Panc1 (cell line): ENCODE results near the gene B3GLCT. TPM values are rescaled to one million over a fixed set of nuclear protein-coding genes. Genes with fewer than 3 reads are reported as not detected.

Experiments used
- ATAC-seq: fragments of 200-7000 bp; cut with Tn5 transposase; 2 replicates; pipeline ENCODE4 v1.9.1; 2020; ENCODE audit warnings: mild to moderate bottlenecking, moderate library complexity
- BruUV-seq: library from RNA; stranded (reverse); fragments of 400-500 nt; replicated peaks from 2 replicates; lab custom pipeline; 2021; lab: Mats Ljungman, UMichigan
- CTCF ChIA-PET: fragments of 300-600 bp; sonication (Branson Sonifier 250); formaldehyde crosslinking; loops from one replicate; lab custom pipeline; 2022; ENCODE audit warnings: antibody characterized with exemption; lab: Charles Lee
- POLR2A ChIA-PET: fragments of 300-600 bp; sonication (Branson Sonifier 250); formaldehyde crosslinking; loops from one replicate; lab custom pipeline; 2022; ENCODE audit warnings: antibody characterized with exemption; lab: Charles Lee
- DNase-seq: peaks from one replicate; pipeline ENCODE4 v3.0.0-alpha.2; 2010; ENCODE audit warnings: low read depth, low spot score
- H3K27ac ChIP-seq: 2 replicates; pipeline ENCODE4 v1.5.1; 2011; ENCODE audit warnings: mild to moderate bottlenecking, low read length, inconsistent platforms
- H3K27me3 ChIP-seq: fragments of 200-500 bp; sonication (Bioruptor generic); 2 replicates; pipeline ENCODE4 v1.6.0; 2014; ENCODE audit warnings: low read length, inconsistent platforms; ENCODE audit not compliant: control insufficient read depth, insufficient read depth
- H3K36me3 ChIP-seq: fragments of 200-500 bp; sonication (Bioruptor generic); 2 replicates; pipeline ENCODE4 v1.5.1; 2014; ENCODE audit warnings: inconsistent platforms, mild to moderate bottlenecking, low read length, moderate library complexity; ENCODE audit not compliant: control insufficient read depth, insufficient read depth
- H3K4me1 ChIP-seq: 2 replicates; pipeline ENCODE4 v1.5.1; 2011; ENCODE audit warnings: inconsistent platforms, mild to moderate bottlenecking, low read length, moderate library complexity; ENCODE audit not compliant: control insufficient read depth, insufficient read depth
- H3K4me3 ChIP-seq, 2 experiments: 2 replicates each; pipeline ENCODE4 v1.5.1; 2011 to 2012; ENCODE audit warnings: low read depth in 2 of 2, low read length in 2 of 2, mild to moderate bottlenecking in 2 of 2, inconsistent platforms in 1 of 2, moderate library complexity in 1 of 2
- H3K9me3 ChIP-seq: fragments of 200-500 bp; sonication (Bioruptor generic); 2 replicates; pipeline ENCODE4 v1.5.1; 2014; ENCODE audit warnings: low read depth, mild to moderate bottlenecking, inconsistent platforms, low read length, moderate library complexity; ENCODE audit not compliant: control insufficient read depth, insufficient read depth
- CTCF ChIP-seq: fragments of 450-650 bp; IDR thresholded peaks from 2 replicates; pipeline ENCODE4 v1.5.1; 2017; ENCODE audit warnings: mild to moderate bottlenecking
- POLR2AphosphoS5 ChIP-seq: IDR thresholded peaks from 2 replicates; pipeline ENCODE4 v1.6.1; 2012; ENCODE audit warnings: mild to moderate bottlenecking, low read depth, low read length, moderate library complexity
- SIN3A ChIP-seq: IDR thresholded peaks from 2 replicates; pipeline ENCODE4 v1.6.1; 2012; ENCODE audit warnings: low read depth, mild to moderate bottlenecking, low read length, moderate library complexity, borderline replicate concordance; ENCODE audit not compliant: insufficient read depth
- TCF7L2 ChIP-seq: IDR thresholded peaks from 2 replicates; pipeline ENCODE4 v1.6.1; 2011; ENCODE audit warnings: mild to moderate bottlenecking, low read depth, low read length, inconsistent platforms
- in situ Hi-C: cut with HindIII; loops from 2 replicates; pipeline ENCODE4 v1.10.0; 2016; ENCODE audit warnings: low sequenced_read_pairs, low pct_unique_long_range_greater_than_20kb
- intact Hi-C: fragments of 100-400 bp; cut with micrococcal nuclease; formaldehyde crosslinking; loops from one replicate; pipeline ENCODE4 v1.10.0; 2022; ENCODE audit not compliant: unreplicated experiment
- total RNA-seq: library from RNA; stranded (reverse); gene quantifications from one replicate; pipeline ENCODE4 v1.2.1, GENCODE V29; 2021; ENCODE audit not compliant: unreplicated experiment
- TF ChIP-seq, protein P1 (sequence below), 2 experiments: IDR thresholded peaks; 2 replicates each; pipeline ENCODE4 v1.6.1; 2011 to 2012; ENCODE audit warnings: low read depth in 2 of 2, control low read depth in 1 of 2, low read length in 1 of 2, mild to moderate bottlenecking in 1 of 2, moderate library complexity in 1 of 2; ENCODE audit not compliant: insufficient read depth in 1 of 2

Gene B3GLCT
- total RNA-seq, 1 experiment from 2014 or later: 16.5 TPM

DNA sequence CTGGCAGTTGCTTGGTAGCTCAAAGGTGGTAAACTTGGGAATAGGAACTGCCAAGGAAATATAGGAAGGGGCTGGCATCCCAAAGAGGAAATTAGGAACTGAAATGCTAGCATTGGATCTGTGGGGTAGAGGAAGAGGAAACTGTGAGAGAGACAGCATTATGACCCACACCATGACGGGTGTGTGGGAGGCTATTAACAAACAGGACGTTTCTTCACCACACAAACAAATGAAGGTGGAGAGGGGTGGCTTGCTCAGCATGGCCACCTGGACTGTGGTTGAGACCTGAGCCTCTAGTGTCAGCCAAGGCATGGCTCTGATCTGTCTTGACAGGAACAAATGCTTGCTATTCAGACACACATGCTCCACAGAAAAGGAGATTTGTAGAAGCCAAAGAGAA is 178.2 kb downstream of the B3GLCT start:
- H3K27ac ChIP-seq: no peak overlapping the region
- H3K4me1 ChIP-seq: no peaks in the 10 kb centered on the region
- CTCF ChIA-PET: no interaction called here
- no peaks in the 10 kb centered on the region for H3K27me3 ChIP-seq
- DNase-seq (no peak), ATAC-seq (no peak)
- H3K4me3 ChIP-seq: no peak overlapping the region
- intact Hi-C loops (no loop called here), in situ Hi-C loops (no loop called here)
- no peaks in the 10 kb centered on the region for H3K36me3 ChIP-seq
- no TSS peak for BruUV-seq
- no peaks in the 10 kb centered on the region for H3K9me3 ChIP-seq
- TF ChIP-seq, protein P1, sequence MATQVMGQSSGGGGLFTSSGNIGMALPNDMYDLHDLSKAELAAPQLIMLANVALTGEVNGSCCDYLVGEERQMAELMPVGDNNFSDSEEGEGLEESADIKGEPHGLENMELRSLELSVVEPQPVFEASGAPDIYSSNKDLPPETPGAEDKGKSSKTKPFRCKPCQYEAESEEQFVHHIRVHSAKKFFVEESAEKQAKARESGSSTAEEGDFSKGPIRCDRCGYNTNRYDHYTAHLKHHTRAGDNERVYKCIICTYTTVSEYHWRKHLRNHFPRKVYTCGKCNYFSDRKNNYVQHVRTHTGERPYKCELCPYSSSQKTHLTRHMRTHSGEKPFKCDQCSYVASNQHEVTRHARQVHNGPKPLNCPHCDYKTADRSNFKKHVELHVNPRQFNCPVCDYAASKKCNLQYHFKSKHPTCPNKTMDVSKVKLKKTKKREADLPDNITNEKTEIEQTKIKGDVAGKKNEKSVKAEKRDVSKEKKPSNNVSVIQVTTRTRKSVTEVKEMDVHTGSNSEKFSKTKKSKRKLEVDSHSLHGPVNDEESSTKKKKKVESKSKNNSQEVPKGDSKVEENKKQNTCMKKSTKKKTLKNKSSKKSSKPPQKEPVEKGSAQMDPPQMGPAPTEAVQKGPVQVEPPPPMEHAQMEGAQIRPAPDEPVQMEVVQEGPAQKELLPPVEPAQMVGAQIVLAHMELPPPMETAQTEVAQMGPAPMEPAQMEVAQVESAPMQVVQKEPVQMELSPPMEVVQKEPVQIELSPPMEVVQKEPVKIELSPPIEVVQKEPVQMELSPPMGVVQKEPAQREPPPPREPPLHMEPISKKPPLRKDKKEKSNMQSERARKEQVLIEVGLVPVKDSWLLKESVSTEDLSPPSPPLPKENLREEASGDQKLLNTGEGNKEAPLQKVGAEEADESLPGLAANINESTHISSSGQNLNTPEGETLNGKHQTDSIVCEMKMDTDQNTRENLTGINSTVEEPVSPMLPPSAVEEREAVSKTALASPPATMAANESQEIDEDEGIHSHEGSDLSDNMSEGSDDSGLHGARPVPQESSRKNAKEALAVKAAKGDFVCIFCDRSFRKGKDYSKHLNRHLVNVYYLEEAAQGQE (IDR thresholded peaks at IDR 0.05; ENCODE audit: insufficient read depth in 1 of 2, low read depth in 2 of 2, low read length in 1 of 2): no peak
- TF ChIP-seq TCF7L2: no peak
- no peak for TF ChIP-seq SIN3A
- POLR2A ChIA-PET: no interaction called here

GRCh38 chr13:31380715-31381114 is 180.9 kb downstream of the B3GLCT start:
- Histone ChIP-seq H3K27me3 (no peaks in the 10 kb centered on the region), H3K27ac (no peak overlapping the region), H3K36me3 (no peaks in the 10 kb centered on the region), H3K9me3 (no peaks in the 10 kb centered on the region), H3K4me3 (no peak overlapping the region), H3K4me1 (no peaks in the 10 kb centered on the region)
- CTCF ChIA-PET: no interaction called here
- in situ Hi-C loops (no loop called here), intact Hi-C loops (no loop called here)
- no peak for TF ChIP-seq SIN3A
- TF ChIP-seq TCF7L2: no peak
- TF ChIP-seq CTCF: no peak
- TF ChIP-seq POLR2AphosphoS5: no peak
- TF ChIP-seq, protein P1 (IDR thresholded peaks at IDR 0.05; ENCODE audit: insufficient read depth in 1 of 2, low read depth in 2 of 2, low read length in 1 of 2): no peak
- ATAC-seq: no peak
- POLR2A ChIA-PET: no interaction called here
- no peak for DNase-seq
- BruUV-seq: no TSS peak

Other genes starting within 250 kb of the B3GLCT start
- gene HSPH1, start 38.1 kb upstream of the B3GLCT start, total RNA-seq: 145 TPM